ENCODE results near the gene TCERG1L.
"Not testable (repeated sequence)": the region's sequence is repeated elsewhere in the genome, so short reads cannot be mapped to it uniquely, and the experiment has no call there.

The TCERG1L gene

GRCh38 chr10:131184503-131184902 lies 127.0 kb downstream of the TCERG1L start:
- DNase-seq (ENCODE audit: low spot score): no peak
- no peaks in the 10 kb centered on the region for H3K36me3 Mint-ChIP-seq (ENCODE audit: low read depth)
- H3K4me1 Mint-ChIP-seq (ENCODE audit: low read depth): no peaks in the 10 kb centered on the region
- H3K27me3 Mint-ChIP-seq (ENCODE audit: low read depth): no peaks in the 10 kb centered on the region
- no peak overlapping the region for H3K4me3 Mint-ChIP-seq
- no peak overlapping the region for H3K27ac Mint-ChIP-seq
- H3K9me3 Mint-ChIP-seq: no peaks in the 10 kb centered on the region

- no peaks in the 10 kb centered on the region for H3K27me3 Mint-ChIP-seq (ENCODE audit: low read depth)
- H3K4me1 Mint-ChIP-seq (ENCODE audit: low read depth): no peaks in the 10 kb centered on the region
- H3K9me3 Mint-ChIP-seq: no peaks in the 10 kb centered on the region
- DNase-seq (ENCODE audit: low spot score): no peak
- no peaks in the 10 kb centered on the region for H3K36me3 Mint-ChIP-seq (ENCODE audit: low read depth)
- H3K4me3 Mint-ChIP-seq: no peak overlapping the region
- no peak overlapping the region for H3K27ac Mint-ChIP-seq
Observed at GRCh38 chr10:131183546-131184045, 127.9 kb downstream of the TCERG1L start.

GRCh38 chr10:131181456-131181855 lies 130.1 kb downstream of the TCERG1L start:
- no peaks in the 10 kb centered on the region for H3K4me1 Mint-ChIP-seq (ENCODE audit: low read depth)
- H3K9me3 Mint-ChIP-seq: no peaks in the 10 kb centered on the region
- no peak overlapping the region for H3K27ac Mint-ChIP-seq
- H3K27me3 Mint-ChIP-seq (ENCODE audit: low read depth): no peaks in the 10 kb centered on the region
- no peak overlapping the region for H3K4me3 Mint-ChIP-seq
- DNase-seq (ENCODE audit: low spot score): no peak
- H3K36me3 Mint-ChIP-seq (ENCODE audit: low read depth): no peaks in the 10 kb centered on the region

GRCh38 chr10:131180740-131181415 lies 130.6 kb downstream of the TCERG1L start:
- Mint-ChIP-seq H3K4me3 (no peak overlapping the region), H3K4me1 (ENCODE audit: low read depth) (no peaks in the 10 kb centered on the region), H3K9me3 (no peaks in the 10 kb centered on the region), H3K27ac (no peak overlapping the region), H3K27me3 (ENCODE audit: low read depth) (no peaks in the 10 kb centered on the region), H3K36me3 (ENCODE audit: low read depth) (no peaks in the 10 kb centered on the region)
- no peak for DNase-seq (ENCODE audit: low spot score)

GRCh38 chr10:131180086-131180485 lies 131.4 kb downstream of the TCERG1L start:
- Mint-ChIP-seq H3K36me3 (ENCODE audit: low read depth) (no peaks in the 10 kb centered on the region), H3K9me3 (peaks cover 6% of the 10 kb centered on the region), H3K27ac (no peak overlapping the region), H3K27me3 (ENCODE audit: low read depth) (no peaks in the 10 kb centered on the region), H3K4me1 (ENCODE audit: low read depth) (no peaks in the 10 kb centered on the region), H3K4me3 (no peak overlapping the region)
- no peak for DNase-seq (ENCODE audit: low spot score)

- Mint-ChIP-seq H3K36me3 (ENCODE audit: low read depth) (no peaks in the 10 kb centered on the region), H3K9me3 (peaks cover 6% of the 10 kb centered on the region), H3K27me3 (ENCODE audit: low read depth) (no peaks in the 10 kb centered on the region), H3K27ac (no peak overlapping the region), H3K4me1 (ENCODE audit: low read depth) (no peaks in the 10 kb centered on the region), H3K4me3 (no peak overlapping the region)
- DNase-seq (ENCODE audit: low spot score): no peak
Observed at GRCh38 chr10:131179361-131179760, 132.2 kb downstream of the TCERG1L start.

- Mint-ChIP-seq H3K9me3 (peaks cover 6% of the 10 kb centered on the region), H3K36me3 (ENCODE audit: low read depth) (no peaks in the 10 kb centered on the region), H3K4me3 (no peak overlapping the region), H3K4me1 (ENCODE audit: low read depth) (no peaks in the 10 kb centered on the region), H3K27me3 (ENCODE audit: low read depth) (no peaks in the 10 kb centered on the region), H3K27ac (no peak overlapping the region)
- no peak for DNase-seq (ENCODE audit: low spot score)
Observed at GRCh38 chr10:131178521-131179331, 132.8 kb downstream of the TCERG1L start.

- no peak for DNase-seq (ENCODE audit: low spot score)
- H3K27me3 Mint-ChIP-seq (ENCODE audit: low read depth): no peaks in the 10 kb centered on the region
- no peak overlapping the region for H3K4me3 Mint-ChIP-seq
- no peak overlapping the region for H3K27ac Mint-ChIP-seq
- no peaks in the 10 kb centered on the region for H3K36me3 Mint-ChIP-seq (ENCODE audit: low read depth)
- H3K4me1 Mint-ChIP-seq (ENCODE audit: low read depth): no peaks in the 10 kb centered on the region
- peaks cover 6% of the 10 kb centered on the region for H3K9me3 Mint-ChIP-seq
Observed at GRCh38 chr10:131177431-131178327, 133.8 kb downstream of the TCERG1L start.

GRCh38 chr10:131176907-131177306 lies 134.6 kb downstream of the TCERG1L start:
- no peaks in the 10 kb centered on the region for H3K4me1 Mint-ChIP-seq (ENCODE audit: low read depth)
- no peaks in the 10 kb centered on the region for H3K36me3 Mint-ChIP-seq (ENCODE audit: low read depth)
- no peak overlapping the region for H3K27ac Mint-ChIP-seq
- no peak for DNase-seq (ENCODE audit: low spot score)
- no peak overlapping the region for H3K4me3 Mint-ChIP-seq
- no peaks in the 10 kb centered on the region for H3K27me3 Mint-ChIP-seq (ENCODE audit: low read depth)
- H3K9me3 Mint-ChIP-seq: peaks cover 6% of the 10 kb centered on the region

GRCh38 chr10:131176324-131176723 lies 135.2 kb downstream of the TCERG1L start:
- not testable (repeated sequence) for H3K9me3 Mint-ChIP-seq; DNase-seq (ENCODE audit: low spot score); H3K27ac Mint-ChIP-seq; H3K36me3 Mint-ChIP-seq (ENCODE audit: low read depth); H3K27me3 Mint-ChIP-seq (ENCODE audit: low read depth); H3K4me1 Mint-ChIP-seq (ENCODE audit: low read depth); H3K4me3 Mint-ChIP-seq

- no peak for DNase-seq (ENCODE audit: low spot score)
- H3K4me3 Mint-ChIP-seq: no peak overlapping the region
- no peaks in the 10 kb centered on the region for H3K27me3 Mint-ChIP-seq (ENCODE audit: low read depth)
- no peaks in the 10 kb centered on the region for H3K4me1 Mint-ChIP-seq (ENCODE audit: low read depth)
- H3K27ac Mint-ChIP-seq: no peak overlapping the region
- no peaks in the 10 kb centered on the region for H3K36me3 Mint-ChIP-seq (ENCODE audit: low read depth)
- peaks cover 6% of the 10 kb centered on the region for H3K9me3 Mint-ChIP-seq
Observed at GRCh38 chr10:131175891-131176290, 135.6 kb downstream of the TCERG1L start.

GRCh38 chr10:131174651-131175540 lies 136.6 kb downstream of the TCERG1L start:
- no peaks in the 10 kb centered on the region for H3K27me3 Mint-ChIP-seq (ENCODE audit: low read depth)
- no peak overlapping the region for H3K27ac Mint-ChIP-seq
- no peak for DNase-seq (ENCODE audit: low spot score)
- no peaks in the 10 kb centered on the region for H3K4me1 Mint-ChIP-seq (ENCODE audit: low read depth)
- peaks cover 6% of the 10 kb centered on the region for H3K9me3 Mint-ChIP-seq
- no peak overlapping the region for H3K4me3 Mint-ChIP-seq
- H3K36me3 Mint-ChIP-seq (ENCODE audit: low read depth): no peaks in the 10 kb centered on the region

GRCh38 chr10:131174211-131174565 lies 137.3 kb downstream of the TCERG1L start:
- H3K9me3 Mint-ChIP-seq: peaks cover 6% of the 10 kb centered on the region

More at GRCh38 chr10:131174211-131174565, 137.3 kb downstream of the TCERG1L start:
- DNase-seq (ENCODE audit: low spot score): no peak
- Mint-ChIP-seq H3K4me1 (ENCODE audit: low read depth) (no peaks in the 10 kb centered on the region), H3K36me3 (ENCODE audit: low read depth) (no peaks in the 10 kb centered on the region), H3K27me3 (ENCODE audit: low read depth) (no peaks in the 10 kb centered on the region), H3K4me3 (no peak overlapping the region), H3K27ac (no peak overlapping the region)
